GDM1 (cell line): ENCODE measurements around the gene CHPT1.
A peak's percentile ranks its signal among the peaks of the same experiment; 100 is the strongest.
"Not testable (repeated sequence)": the region's sequence is repeated elsewhere in the genome, so short reads cannot be mapped to it uniquely, and the experiment has no call there.

Experiments
- DNase-seq: peaks from one replicate; lab custom pipeline; 2025; lab: John Stamatoyannopoulos, UW

The CHPT1 gene

DNA sequence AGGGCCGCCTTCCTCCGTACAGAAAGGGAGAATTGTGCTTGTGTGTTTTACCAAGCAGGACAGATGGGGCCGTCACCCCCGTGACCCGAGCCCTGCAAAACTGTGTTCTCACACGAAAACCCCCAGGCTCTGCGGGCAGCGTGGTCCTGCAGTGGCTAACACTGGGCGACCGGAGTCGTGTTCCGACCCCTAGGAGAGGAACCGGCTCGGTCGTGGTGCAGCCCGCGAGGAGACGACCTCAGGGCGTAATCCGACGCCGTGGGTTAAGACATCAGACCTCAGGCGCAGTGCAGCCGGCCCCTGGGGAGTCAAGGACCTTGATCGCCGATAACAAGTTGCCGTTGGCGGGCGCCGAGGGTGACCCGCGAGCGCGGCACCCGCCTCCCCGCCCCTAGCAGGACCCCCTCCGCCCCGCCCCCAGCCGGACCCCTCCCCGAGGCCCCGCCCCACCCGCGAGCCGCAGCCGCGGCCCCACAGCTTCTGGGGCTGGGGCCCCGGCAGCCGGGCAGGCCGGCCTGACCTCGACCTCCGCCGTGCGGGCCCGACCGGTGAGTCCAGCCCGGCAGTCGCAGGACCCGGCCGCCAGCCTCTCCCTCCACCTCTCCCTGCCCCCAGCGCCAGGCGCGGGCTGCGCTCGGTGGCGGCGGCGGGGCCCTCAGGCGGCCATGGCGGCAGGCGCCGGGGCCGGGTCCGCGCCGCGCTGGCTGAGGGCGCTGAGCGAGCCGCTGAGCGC, at the start of gene CHPT1:
CHPT1 (plus strand) TSS at position 444 of the 733 bp plus-strand sequence; CDS start at position 666, 222 bp downstream.
- DNase-seq, result peak; percentile 73

DNA sequence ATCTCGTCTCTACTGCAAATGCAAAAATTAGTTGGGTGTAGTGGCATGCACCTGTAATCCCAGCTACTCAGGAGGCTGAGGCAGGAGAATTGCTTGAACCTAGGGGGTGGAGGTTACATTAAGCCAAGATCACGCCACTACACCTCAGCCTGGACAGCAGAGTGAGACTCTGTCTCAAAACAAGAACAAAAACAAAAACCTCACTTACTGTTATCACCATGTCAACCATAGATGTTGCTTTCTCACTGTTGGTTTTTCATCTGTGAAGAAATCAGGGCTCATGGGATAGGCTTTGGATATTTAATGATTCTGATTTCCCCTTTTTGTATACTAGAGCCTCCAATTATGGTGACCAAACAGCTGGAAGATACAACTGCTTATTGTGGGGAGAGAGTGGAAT, 49.7 kb upstream of the CHPT1 start:
- no peak for DNase-seq

DNA sequence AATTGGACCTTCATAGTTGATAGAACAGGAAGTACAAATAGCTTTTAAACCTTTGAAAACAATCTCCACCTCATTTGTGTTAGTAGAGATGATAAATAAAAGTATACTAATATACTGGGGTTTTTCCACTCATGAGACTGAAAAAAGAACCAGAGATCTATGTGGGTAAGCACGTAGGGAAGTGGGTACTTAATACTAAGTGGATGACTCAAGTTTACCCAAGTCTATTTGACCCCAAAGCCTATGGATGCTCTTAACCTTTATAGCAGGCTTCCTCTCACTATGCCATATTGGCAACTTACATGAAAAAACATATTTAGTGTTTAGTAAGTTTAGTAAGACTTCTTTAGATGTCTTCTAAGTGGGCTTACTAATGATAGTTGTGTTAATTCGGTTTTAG, 49.2 kb upstream of the CHPT1 start:
- no peak for DNase-seq

DNA sequence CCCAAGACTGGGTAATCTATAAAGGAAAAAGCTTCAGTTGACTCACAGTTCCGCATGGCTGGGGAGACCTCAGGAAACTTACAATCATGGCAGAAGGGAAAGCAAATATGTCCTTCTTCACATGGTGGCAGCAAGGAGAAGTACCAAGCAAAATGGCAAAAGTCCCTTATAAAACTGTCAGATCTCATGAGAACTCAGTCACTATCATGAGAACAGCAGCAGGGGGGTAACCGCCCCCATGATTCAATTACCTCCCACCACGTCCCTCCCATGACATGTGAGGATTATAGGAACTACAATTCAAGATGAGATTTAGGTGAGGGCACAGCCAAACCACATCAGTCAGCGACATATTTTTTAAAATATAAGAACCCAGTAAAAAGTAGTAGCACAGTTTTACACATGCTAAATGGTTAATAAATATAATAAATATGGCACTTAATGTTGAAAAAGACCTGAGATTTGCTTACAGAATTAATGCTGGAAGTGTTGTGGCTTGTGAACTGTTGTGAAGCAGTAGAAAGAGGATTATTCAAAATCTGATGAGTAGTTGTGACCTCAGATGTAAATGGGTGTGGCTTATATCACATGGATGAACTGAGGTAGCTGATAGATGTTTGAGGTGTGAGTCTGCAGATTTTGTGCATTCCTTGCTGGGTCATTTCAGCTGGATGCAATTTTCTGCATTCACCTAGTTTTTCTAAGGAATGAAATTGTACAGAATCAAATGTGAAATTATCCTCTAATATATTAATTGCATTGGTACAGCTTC, 46.9 kb upstream of the CHPT1 start:
- no peak for DNase-seq

DNA sequence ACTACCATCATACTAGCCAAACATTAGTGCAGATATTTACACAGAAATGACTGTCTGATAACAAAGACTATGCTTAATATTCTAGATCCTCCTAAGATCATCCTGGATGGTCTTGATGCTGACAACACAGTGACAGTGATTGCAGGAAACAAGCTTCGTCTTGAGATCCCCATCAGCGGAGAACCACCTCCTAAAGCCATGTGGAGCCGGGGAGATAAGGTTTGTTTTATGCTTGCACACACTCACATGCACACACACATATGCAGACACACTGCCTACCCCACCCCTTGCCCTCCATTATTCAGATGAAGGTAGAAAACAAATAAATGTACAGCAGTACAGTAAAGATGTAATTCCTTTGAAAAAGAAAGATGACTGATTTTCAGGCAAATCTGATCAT, 44.4 kb upstream of the CHPT1 start:
- no peak for DNase-seq

DNA sequence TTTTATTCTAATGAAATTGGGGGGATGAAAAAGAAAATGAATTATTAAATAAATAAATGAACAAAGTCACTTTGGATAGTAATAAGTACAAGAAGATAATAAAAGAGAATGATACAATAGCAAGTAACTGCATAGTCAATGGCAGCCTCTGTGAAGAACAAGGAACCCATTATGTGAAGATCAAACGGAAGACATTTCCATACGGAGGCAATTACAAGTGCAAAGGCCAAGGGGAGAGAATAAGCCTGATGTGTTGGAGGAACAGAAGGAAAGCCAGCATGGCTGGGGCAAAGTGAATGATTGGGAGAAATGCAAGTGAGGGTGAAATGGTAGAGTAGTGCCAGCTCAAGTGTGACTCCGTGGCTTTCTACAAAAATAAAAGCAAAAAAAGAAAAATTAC, 43.9 kb upstream of the CHPT1 start:
- no peak for DNase-seq

DNA sequence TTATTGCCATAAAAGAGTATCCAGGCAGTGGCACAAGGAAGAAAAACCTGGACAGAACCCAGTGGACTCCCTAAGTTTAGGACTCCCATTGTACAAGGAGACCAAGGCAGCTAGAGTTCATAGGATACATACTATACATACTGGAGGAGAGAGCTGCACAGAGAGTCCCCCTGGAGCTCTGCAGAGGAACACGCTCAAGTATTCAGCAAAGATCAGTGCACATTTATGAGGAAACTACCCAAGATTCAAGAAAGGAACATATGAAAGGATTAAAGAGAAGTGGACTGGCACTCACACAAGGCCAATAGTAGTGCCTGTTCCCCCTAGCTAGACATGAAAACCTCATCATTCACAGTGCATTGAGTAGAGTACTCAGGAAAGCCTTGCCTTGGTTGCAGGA, 43.0 kb upstream of the CHPT1 start:
- no peak for DNase-seq

DNA sequence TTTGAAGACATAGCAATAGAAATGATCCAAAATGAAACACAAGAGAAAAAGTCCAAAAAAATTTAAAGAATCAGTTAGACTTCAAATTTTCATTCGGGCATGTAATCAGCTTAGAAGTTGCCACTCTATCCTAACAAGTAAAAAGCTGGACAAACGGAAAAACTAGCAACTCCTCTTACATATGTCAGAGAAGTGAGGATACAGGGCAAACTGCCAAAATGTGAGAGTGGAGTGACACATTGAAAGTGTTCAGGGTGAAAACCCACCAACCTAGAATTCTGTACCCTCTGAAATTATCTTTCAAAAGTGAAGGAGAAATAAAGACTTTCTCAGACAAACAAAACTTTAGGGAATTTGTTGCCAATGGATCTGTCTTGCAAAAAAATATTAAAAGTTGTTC, 42.0 kb upstream of the CHPT1 start:
- no peak for DNase-seq

DNA sequence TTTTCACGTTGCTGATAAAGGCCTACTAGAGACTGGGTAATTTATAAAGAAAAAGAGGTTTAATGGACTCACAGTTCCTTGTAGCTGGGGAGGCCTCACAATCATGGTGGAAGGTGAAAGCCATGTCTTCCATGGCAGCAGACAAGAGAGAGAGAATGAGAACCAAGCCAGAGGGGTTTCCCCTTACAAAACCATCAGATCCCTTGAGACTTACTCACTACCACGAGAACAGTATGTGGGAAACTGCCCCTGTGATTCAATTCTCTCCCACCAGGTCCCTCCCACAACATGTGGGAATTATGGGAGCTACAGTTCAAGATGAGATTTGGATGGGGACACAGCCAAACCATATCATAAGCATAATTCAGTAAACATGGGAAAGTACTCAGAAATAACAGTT, 36.8 kb upstream of the CHPT1 start:
- not testable (repeated sequence) for DNase-seq

DNA sequence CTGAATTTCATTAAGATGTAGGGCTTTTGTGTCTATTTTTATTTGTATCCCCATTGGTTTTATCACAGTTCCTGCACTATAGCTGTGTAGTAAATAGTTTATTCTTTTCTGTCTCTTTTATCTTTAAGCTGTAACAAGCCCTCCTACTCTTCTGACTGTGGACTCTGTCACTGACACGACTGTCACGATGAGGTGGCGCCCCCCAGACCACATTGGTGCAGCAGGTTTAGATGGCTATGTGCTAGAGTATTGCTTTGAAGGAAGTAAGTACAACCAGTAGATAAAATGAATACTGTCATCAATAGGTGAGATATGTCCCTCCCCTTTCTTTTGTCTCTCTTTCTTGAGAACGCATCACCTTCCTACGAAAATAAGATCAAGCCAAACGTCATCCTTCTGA, 34.1 kb upstream of the CHPT1 start:
- DNase-seq, result no peak

DNA sequence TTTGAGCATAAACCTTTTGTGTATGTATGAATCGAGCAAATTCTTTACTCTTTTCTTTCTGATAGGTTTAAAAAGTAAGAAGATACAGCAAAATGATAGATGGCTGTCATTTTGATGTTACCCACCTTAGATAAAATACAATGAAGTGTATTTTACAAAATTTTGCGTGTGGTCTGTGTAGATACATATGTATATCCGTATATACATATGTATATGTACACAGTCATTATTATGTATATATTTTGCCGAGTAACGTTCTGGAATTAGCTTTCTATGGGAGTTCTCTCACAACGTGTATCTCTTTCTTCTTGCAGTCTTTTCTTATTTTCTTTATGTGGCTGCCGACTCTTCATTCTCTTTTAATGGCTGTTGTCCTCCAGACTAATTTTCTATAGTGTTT, 32.4 kb upstream of the CHPT1 start:
- no peak for DNase-seq

DNA sequence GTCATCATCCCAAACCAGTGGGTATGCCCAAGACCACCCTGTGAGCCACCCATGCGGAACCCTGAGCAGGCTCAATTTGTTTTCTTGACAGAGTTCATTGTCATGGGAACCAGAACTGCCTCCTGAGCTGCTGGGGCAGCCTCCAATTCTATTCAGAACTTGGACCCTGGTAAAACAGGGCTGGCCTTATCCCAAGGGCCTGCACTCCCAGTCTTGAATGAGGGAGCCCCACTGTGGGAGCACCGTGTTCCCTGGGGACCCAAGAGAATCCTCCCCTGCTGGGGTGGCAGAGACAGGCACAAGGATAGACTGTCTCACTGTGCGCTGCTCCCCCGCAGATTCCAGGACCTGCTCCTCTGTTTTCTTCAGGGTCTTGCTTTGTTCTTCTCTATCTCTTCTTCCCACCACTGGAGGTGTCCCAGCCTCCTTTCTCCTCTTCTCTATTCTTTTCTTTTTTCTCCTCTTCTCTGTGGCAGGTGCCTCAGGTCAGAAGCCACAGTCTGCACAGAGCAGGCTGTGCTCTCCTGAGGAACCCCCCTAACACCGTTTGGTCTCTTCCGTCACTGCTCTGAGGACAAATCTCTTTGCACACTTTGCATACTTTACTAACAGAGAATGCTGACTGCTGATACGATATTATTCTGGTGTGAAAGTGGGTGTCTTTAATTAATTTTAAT, 31.2 kb upstream of the CHPT1 start:
- no peak for DNase-seq

DNA sequence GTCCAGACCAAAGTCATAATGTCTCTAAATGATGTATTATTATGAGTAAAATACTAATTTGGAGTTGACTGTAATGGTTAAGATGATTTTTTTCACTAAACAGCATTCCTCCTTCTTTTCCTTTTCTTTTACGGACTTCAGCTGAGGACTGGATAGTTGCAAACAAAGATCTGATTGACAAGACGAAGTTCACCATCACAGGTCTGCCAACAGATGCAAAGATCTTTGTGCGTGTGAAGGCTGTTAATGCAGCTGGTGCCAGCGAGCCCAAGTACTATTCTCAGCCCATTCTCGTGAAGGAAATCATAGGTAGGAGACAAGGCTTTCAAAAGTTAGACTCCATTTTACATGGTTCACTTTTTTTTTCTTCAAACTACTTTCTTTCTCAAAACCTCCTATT, 29.8 kb upstream of the CHPT1 start:
- DNase-seq, result no peak

DNA sequence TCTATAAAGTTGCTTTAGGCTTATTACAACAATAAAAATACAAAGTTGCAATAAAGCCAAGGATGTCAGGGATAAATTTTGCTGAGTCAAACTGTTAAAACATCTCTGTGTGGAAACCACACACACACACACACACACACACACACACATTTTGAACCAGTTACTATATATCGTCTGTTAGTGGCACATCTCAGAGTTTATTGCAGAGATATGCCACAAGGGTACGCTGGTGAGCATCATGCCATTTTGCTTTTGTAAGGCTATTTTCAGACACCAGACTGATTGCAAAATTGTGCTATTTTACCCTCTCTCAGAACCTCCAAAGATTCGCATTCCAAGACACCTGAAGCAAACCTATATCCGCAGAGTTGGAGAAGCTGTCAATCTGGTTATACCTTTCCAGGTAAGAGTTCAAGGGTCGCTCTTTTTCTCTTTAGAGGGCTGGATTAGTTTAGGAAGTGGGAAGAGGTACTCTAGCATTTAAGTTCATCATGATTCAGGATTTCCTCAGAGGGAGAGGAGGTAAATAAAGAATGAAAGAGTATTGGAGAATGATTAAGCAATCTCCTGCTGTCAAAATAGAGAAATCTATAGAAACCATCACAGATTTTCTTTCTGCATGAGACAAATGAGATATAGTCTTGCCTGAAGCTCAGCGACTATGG, 27.3 kb upstream of the CHPT1 start:
- peak; percentile 75 for DNase-seq

DNA sequence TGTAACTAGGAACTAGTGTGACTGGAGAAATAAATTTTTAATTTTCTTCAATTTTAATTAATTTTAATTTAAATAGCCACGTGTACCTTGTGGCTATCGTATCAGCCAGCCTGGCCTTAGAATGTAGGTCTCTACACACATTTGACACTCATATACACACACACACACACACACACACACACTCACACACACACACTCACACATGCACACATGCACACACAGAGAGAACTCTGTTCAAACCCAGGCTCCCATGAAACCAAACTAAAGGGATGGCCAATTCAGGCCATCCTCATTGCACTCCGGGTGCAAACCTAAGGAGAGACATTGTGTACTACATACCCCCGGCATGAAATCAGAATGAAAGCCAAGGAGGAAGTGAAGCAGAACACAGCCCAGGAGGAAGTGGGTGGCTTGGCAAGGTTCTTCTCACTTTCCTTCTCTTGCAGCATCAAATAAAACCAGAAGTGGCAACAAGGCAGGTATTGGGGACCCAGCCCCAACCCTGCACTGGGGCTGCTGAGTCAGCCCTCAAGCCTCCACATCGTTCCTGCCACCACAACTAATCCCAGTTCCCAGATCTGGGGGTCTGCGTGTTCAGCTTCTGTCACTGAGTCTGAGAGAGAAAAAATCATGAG, 26.2 kb upstream of the CHPT1 start:
- peak; percentile 50 for DNase-seq

DNA sequence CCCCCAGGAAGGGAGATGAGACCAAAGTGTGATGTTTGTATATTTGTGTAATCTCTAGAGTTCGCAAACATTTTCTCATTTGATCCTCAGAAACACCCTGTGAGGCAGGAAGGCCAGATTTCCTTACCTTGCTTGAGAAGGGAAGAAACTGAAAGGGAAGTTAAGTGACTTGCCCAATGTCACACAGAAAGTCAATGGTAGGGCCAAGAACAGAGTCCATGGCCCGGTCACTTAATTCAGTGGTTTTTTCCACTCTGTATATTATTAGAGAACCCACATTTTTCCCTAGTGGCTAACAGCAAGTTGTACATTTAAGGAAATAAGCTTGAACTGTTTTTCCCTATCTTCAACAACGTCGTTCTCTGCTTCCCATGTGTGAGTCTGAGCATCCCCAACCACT, 25.6 kb upstream of the CHPT1 start:
- no peak for DNase-seq

DNA sequence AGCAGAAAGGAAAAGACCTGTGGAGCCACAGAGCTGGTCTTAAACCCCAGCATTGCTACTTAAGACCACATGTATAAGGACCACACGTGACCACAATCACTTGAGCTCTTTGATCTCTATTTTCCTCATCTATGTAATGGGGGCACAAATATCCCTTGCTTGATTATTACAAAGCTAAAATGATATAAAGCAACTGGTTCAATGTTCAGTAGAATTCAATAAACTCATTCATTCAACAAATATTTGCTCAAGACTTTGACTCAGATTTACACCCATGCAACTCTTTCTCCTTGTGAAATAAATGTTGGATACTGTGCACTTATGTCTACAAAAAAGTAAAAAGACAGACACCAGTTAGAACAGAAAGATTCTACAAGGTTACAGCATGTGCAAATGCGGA, 21.9 kb upstream of the CHPT1 start:
- no peak for DNase-seq

DNA sequence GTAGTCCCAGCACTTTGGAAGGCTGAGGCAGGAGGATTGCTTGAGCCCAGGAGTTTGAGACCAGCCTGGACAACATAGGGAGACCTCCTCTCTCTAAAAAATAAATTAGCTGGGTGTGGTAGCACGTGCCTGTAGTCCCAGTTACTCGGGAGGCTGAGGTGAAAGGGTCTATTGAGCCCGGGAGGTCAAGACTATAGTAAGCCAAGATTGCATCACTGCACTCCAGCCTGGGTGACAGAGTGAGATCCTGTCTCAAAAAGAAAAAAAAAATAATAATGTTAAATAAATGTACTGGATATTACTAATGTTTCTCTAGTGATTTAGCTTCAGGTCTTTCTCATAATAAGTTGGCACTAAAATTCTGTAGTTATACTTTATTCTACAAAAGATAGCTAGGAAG, 20.9 kb upstream of the CHPT1 start:
- DNase-seq, result not testable (repeated sequence)

DNA sequence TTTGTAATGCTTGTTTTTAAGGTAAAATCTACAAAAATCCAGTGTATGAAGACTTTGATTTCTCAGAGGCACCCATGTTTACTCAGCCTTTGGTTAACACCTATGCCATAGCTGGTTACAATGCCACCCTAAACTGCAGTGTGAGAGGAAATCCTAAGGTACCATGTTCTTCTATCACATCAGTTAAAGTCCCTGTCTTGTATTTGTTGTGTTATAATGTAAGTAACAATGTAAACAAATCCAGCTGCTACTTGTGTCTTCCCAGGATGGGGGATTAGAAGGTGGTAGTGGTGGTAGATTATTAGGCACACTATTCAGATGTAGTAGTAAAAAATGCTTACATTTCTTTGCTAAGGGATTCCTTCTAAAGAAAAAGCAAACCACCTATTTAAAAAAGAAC, 19.4 kb upstream of the CHPT1 start:
- no peak for DNase-seq

DNA sequence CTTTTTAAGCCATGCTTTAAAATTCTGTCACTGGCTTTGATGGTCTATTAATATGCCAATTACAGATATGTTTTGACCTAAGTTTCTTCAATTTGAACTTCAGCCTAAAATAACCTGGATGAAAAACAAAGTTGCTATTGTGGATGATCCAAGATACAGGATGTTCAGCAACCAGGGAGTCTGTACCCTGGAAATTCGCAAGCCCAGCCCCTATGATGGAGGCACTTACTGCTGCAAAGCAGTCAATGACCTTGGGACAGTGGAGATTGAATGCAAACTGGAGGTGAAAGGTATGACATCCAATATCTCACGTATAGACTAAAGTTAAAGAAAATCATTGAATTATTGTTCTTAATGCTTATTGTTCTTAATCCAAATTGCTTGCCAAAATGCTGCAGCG, 17.2 kb upstream of the CHPT1 start:
- DNase-seq, result no peak

DNA sequence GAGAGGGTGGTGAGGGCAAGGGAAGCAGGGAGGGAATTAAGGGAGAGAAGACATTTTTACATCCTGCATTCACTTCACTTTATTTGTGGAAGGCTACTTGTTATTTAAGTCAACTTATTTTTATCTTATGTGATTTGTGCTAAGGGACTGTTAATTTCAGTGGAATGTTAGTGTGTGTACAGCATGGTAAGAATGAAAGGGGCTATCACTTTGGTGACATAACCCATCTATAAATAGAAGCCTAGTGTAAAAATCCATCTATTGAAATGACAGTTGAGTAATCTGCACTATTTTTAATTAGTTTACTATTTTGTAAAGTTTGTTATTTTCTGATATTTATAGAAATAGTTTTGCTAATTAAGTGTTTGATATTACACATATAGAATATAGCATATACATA, 16.8 kb upstream of the CHPT1 start:
- no peak for DNase-seq

DNA sequence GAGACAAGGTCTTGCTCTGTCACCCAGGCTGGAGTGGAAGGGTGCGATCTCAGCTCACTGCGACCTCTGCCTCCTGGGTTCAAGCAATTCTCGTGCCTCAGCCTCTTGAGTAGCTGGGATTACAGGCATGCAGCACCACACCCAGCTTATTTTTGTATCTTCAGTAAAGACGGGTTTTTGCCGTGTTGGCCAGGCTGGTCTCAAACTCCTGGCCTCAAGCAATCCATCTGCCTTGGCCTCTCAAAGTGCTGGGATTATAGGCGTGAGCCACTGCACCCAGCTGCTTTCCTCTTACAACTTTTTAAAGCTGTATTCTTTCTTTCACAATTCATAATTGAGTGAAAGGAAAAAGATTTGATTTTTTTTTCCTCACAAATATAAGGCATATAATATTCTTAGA, 15.8 kb upstream of the CHPT1 start:
- not testable (repeated sequence) for DNase-seq
